ENCODE data around the gene CLMP. TPM values are rescaled to one million over a fixed set of nuclear protein-coding genes. Genes with fewer than 3 reads are reported as not detected.

Gene CLMP
- total and polyA plus RNA-seq, 4 donors, result 0.12 to 1.3 (median 0.35) TPM

DNA sequence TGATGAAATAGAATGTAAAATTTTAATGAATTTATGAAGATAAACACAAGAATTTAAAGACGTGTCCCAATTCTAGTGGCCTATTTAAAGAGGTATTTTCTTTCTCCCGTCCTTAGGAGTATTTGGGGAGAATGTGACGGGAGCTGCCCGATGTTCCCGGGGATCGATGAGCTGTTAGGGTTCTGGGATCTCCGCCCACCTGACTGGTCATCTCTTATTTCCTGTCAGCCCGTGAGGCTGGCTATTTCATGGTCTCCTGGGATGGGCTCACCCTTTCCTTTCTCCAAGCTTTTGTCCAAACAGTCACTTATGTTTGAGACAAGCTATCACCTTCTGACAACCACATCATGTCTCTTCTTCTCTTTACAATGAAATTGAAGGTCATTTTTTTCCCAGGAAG lies 16.9 kb upstream of the CLMP start:
- Histone ChIP-seq H3K4me1 (ENCODE audit: control insufficient read depth in 4 of 4, insufficient read depth in 4 of 4, low read length in 3 of 4) (no peaks in the 10 kb centered on the region), H3K4me3 (ENCODE audit: low read depth in 1 of 3, low read length in 3 of 3) (no peak overlapping the region), H3K27me3 (ENCODE audit: control insufficient read depth in 4 of 4, insufficient read depth in 4 of 4, low read length in 3 of 4) (peaks cover 0 to 9% (median 2%) of the 10 kb centered on the region in 4 donors), H3K9me3 (ENCODE audit: control insufficient read depth in 4 of 4, low read length in 3 of 4) (no peaks in the 10 kb centered on the region), H3K36me3 (ENCODE audit: control insufficient read depth in 4 of 4, insufficient read depth in 3 of 4, low read depth in 1 of 4, low read length in 3 of 4) (no peaks in the 10 kb centered on the region), H3K27ac (ENCODE audit: low read depth in 1 of 2, low read length in 2 of 2) (no peak overlapping the region), H3K9ac (ENCODE audit: low read depth in 1 of 2, low read length in 2 of 2) (no peak overlapping the region)
- TF ChIP-seq TAF1 (conservative IDR thresholded peaks at IDR 0.05) (no peak), EGR1 (IDR thresholded peaks at IDR 0.05; ENCODE audit: low read depth in 2 of 2) (no peak), HNF4G (IDR thresholded peaks at IDR 0.05) (no peak), RXRA (IDR thresholded peaks at IDR 0.05) (no peak)
- TF ChIP-seq, protein P1, sequence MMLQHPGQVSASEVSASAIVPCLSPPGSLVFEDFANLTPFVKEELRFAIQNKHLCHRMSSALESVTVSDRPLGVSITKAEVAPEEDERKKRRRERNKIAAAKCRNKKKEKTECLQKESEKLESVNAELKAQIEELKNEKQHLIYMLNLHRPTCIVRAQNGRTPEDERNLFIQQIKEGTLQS (IDR thresholded peaks at IDR 0.05), result no peak
- DNase-seq (ENCODE audit: low spot score), result no peak
- 62% methylated on average over 8 of the region's 8 CpGs for WGBS

DNA sequence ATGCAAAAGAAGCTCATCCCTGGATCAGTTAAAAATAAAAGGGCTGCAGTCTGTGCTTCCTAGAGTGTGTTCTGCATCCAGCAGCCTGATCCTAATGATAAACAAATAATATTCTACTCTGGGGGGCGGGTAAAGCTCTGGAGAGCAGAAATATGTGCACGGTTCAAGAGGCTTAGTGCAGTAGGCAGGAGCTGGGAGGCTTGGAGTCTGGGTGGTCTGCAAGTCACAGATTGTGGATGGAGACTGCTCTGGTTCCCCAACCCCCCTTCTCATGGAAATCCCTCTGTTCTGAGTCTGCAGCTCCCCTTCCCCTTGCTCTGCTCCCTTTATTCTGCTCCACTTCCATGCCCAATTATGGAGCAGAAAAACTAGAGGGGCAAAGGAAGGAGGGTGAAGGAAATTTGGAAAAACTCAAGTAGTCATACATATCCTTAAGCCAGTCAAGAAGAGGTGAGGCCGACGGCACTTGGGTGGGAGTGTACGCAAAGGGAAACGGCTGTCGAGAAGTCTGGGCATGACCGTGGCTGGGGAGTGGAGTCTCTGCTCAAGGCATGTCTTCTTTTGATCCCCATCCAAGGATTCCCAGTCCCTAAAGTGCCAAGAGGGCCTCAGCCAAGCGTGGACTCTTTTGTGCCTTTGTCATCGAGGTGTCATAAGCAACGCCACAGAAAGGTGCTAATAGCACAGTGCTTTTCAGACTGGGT lies 16.3 kb upstream of the CLMP start:
- no peak overlapping the region for H3K27ac ChIP-seq (ENCODE audit: low read depth in 1 of 2, low read length in 2 of 2)
- DNase-seq (ENCODE audit: low spot score), result no peak
- 73% methylated on average over 11 of the region's 11 CpGs for WGBS

More for the DNA sequence above, 16.3 kb upstream of the CLMP start:
- H3K36me3 ChIP-seq (ENCODE audit: control insufficient read depth in 4 of 4, insufficient read depth in 3 of 4, low read depth in 1 of 4, low read length in 3 of 4), result no peaks in the 10 kb centered on the region
- H3K27me3 ChIP-seq (ENCODE audit: control insufficient read depth in 4 of 4, insufficient read depth in 4 of 4, low read length in 3 of 4), result peaks cover 0 to 9% (median 2%) of the 10 kb centered on the region in 4 donors
- H3K9ac ChIP-seq (ENCODE audit: low read depth in 1 of 2, low read length in 2 of 2), result no peak overlapping the region
- TF ChIP-seq FOXA2 (IDR thresholded peaks at IDR 0.05) (no peak), HNF4G (IDR thresholded peaks at IDR 0.05) (no peak), YY1 (IDR thresholded peaks at IDR 0.05) (no peak), FOXA1 (IDR thresholded peaks at IDR 0.05) (no peak), HNF4A (conservative IDR thresholded peaks at IDR 0.05) (no peak), TAF1 (conservative IDR thresholded peaks at IDR 0.05) (no peak), RXRA (IDR thresholded peaks at IDR 0.05) (no peak), GABPA (IDR thresholded peaks at IDR 0.05 in 1 of 2, conservative IDR thresholded peaks at IDR 0.05 in 1 of 2) (no peak), SP1 (IDR thresholded peaks at IDR 0.05) (no peak), EGR1 (IDR thresholded peaks at IDR 0.05; ENCODE audit: low read depth in 2 of 2) (no peak), NR2F2 (IDR thresholded peaks at IDR 0.05) (no peak), RAD21 (IDR thresholded peaks at IDR 0.05) (no peak), JUND (IDR thresholded peaks at IDR 0.05) (no peak)
- TF ChIP-seq, protein P2, sequence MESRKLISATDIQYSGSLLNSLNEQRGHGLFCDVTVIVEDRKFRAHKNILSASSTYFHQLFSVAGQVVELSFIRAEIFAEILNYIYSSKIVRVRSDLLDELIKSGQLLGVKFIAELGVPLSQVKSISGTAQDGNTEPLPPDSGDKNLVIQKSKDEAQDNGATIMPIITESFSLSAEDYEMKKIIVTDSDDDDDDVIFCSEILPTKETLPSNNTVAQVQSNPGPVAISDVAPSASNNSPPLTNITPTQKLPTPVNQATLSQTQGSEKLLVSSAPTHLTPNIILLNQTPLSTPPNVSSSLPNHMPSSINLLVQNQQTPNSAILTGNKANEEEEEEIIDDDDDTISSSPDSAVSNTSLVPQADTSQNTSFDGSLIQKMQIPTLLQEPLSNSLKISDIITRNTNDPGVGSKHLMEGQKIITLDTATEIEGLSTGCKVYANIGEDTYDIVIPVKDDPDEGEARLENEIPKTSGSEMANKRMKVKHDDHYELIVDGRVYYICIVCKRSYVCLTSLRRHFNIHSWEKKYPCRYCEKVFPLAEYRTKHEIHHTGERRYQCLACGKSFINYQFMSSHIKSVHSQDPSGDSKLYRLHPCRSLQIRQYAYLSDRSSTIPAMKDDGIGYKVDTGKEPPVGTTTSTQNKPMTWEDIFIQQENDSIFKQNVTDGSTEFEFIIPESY (IDR thresholded peaks at IDR 0.05), result no peak
- TF ChIP-seq, protein P3, sequence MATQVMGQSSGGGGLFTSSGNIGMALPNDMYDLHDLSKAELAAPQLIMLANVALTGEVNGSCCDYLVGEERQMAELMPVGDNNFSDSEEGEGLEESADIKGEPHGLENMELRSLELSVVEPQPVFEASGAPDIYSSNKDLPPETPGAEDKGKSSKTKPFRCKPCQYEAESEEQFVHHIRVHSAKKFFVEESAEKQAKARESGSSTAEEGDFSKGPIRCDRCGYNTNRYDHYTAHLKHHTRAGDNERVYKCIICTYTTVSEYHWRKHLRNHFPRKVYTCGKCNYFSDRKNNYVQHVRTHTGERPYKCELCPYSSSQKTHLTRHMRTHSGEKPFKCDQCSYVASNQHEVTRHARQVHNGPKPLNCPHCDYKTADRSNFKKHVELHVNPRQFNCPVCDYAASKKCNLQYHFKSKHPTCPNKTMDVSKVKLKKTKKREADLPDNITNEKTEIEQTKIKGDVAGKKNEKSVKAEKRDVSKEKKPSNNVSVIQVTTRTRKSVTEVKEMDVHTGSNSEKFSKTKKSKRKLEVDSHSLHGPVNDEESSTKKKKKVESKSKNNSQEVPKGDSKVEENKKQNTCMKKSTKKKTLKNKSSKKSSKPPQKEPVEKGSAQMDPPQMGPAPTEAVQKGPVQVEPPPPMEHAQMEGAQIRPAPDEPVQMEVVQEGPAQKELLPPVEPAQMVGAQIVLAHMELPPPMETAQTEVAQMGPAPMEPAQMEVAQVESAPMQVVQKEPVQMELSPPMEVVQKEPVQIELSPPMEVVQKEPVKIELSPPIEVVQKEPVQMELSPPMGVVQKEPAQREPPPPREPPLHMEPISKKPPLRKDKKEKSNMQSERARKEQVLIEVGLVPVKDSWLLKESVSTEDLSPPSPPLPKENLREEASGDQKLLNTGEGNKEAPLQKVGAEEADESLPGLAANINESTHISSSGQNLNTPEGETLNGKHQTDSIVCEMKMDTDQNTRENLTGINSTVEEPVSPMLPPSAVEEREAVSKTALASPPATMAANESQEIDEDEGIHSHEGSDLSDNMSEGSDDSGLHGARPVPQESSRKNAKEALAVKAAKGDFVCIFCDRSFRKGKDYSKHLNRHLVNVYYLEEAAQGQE (IDR thresholded peaks at IDR 0.05), result no peak
- TF ChIP-seq, protein P4, sequence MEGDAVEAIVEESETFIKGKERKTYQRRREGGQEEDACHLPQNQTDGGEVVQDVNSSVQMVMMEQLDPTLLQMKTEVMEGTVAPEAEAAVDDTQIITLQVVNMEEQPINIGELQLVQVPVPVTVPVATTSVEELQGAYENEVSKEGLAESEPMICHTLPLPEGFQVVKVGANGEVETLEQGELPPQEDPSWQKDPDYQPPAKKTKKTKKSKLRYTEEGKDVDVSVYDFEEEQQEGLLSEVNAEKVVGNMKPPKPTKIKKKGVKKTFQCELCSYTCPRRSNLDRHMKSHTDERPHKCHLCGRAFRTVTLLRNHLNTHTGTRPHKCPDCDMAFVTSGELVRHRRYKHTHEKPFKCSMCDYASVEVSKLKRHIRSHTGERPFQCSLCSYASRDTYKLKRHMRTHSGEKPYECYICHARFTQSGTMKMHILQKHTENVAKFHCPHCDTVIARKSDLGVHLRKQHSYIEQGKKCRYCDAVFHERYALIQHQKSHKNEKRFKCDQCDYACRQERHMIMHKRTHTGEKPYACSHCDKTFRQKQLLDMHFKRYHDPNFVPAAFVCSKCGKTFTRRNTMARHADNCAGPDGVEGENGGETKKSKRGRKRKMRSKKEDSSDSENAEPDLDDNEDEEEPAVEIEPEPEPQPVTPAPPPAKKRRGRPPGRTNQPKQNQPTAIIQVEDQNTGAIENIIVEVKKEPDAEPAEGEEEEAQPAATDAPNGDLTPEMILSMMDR (IDR thresholded peaks at IDR 0.05; ENCODE audit: low read depth, low read length, missing input control), result no peak
- TF ChIP-seq, protein P5, sequence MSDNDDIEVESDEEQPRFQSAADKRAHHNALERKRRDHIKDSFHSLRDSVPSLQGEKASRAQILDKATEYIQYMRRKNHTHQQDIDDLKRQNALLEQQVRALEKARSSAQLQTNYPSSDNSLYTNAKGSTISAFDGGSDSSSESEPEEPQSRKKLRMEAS (IDR thresholded peaks at IDR 0.05), result no peak
- H3K9me3 ChIP-seq (ENCODE audit: control insufficient read depth in 4 of 4, low read length in 3 of 4), result no peaks in the 10 kb centered on the region
- no peak overlapping the region for H3K4me3 ChIP-seq (ENCODE audit: low read depth in 1 of 3, low read length in 3 of 3)
- H3K4me1 ChIP-seq (ENCODE audit: control insufficient read depth in 4 of 4, insufficient read depth in 4 of 4, low read length in 3 of 4), result no peaks in the 10 kb centered on the region
